ENCODE results near the gene FNDC8. TPM values are rescaled to one million over a fixed set of nuclear protein-coding genes. Genes with fewer than 3 reads are reported as not detected.

Gene FNDC8
- total RNA-seq, 3 donors from 2014 or later (not counting 1 experiment from before 2014, with no cell fraction given): not detected

DNA sequence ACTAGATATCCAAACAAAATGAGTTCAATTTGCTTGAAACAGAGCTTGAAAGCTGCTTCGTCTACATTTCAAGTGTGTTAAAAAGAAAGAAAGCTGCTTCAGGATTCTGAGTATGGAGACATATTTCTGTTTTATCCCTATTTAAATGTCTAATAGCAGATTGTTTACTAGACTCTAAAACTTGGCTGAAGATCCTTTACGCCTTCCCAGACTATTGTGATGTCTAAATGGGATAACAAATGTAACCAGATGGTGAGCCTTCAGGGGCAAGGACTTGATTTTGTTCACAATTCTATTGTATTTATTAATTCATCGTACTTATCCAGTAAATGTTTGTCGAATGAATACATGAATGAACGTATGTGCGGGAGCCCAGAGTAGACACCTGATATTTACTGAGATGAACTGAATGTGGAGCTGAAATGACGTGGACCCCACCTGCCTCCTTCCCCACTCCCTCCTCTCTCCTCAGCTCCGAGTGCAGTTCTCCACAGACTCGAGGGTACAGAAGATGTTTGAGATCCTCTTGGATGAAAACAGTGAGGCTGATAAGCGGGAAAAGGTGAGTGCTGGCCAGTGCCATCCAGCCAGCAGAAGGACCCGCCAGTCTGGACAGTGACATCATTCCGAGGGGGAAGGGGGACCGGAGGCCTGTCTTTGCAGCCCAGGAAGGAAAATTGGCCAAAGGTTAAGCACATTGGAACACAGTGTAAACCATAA, 31.2 kb downstream of the FNDC8 start:
- Mint-ChIP-seq H3K36me3 (no peaks in the 10 kb centered on the region), H3K27ac (no peak overlapping the region), H3K9me3 (no peaks in the 10 kb centered on the region), H3K4me3 (no peak overlapping the region), H3K4me1 (no peaks in the 10 kb centered on the region), H3K27me3 (ENCODE audit: low read depth in 2 of 2) (no peaks in the 10 kb centered on the region)
- no peaks in the 10 kb centered on the region for H3K4me1 ChIP-seq (ENCODE audit: control insufficient read depth, insufficient read depth, low read length)
- no peaks in the 10 kb centered on the region for H3K27me3 ChIP-seq (ENCODE audit: control insufficient read depth, insufficient read depth, low read length)
- H3K4me3 ChIP-seq (ENCODE audit: low read length): no peak overlapping the region
- no peak for ATAC-seq
- no peaks in the 10 kb centered on the region for H3K9me3 ChIP-seq (ENCODE audit: control insufficient read depth, insufficient read depth, low read length)
- TF ChIP-seq CTCF (IDR thresholded peaks at IDR 0.05): no peak
- intact Hi-C loops (cut with micrococcal nuclease): no loop called here
- no peak for DNase-seq
- no peak overlapping the region for H3K27ac ChIP-seq (ENCODE audit: low read length)
- WGBS (ENCODE audit: insufficient coverage): 86% methylated on average over 11 of the region's 13 CpGs
- H3K36me3 ChIP-seq (ENCODE audit: control insufficient read depth, insufficient read depth, low read length): no peaks in the 10 kb centered on the region

DNA sequence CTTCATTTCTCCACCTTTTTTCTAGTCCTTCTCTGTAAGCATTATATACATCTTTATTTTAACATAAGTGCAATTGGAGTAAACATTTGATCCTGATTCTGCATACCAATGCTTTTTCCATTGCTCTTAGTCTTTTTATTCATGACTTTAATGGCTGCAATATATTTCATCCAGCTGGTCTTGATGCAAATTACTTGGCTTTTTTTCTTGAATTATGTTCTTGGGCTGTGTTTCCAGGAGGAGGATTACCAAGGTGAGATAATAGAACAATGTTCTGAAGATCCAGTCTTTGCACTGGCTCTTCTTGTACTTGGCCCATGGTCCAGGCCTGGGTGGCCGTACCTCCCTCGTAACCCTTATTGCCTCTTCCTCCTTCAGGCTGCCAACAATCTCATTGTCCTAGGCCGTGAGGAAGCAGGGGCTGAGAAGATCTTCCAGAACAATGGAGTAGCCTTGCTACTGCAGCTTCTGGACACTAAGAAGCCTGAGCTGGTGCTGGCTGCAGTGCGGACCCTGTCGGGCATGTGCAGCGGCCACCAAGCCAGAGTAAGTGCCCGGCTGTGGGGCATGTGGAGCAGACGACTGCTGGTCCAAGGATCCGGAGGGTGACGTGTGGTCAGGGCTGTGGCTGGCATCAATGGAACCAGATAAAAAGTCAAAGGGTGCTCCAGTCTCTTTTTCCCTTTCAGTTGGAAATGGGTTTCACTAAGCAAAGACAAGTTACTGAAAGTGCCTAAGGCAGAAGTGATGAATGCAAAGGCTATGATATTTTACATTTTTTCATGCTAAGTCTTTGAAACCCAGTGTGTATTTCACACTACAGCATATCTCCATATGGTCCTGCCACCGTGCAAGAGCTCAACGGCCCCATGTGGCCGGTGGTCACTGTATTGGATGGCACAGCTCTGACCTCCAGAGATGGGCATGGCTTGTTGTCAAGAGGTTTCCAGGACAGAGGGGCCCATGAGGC, 33.1 kb downstream of the FNDC8 start:
- Mint-ChIP-seq H3K27ac (no peak overlapping the region), H3K27me3 (ENCODE audit: low read depth in 2 of 2) (no peaks in the 10 kb centered on the region), H3K4me3 (no peak overlapping the region), H3K36me3 (no peaks in the 10 kb centered on the region), H3K9me3 (no peaks in the 10 kb centered on the region), H3K4me1 (peaks cover 4% of the 10 kb centered on the region in 2 donors)
- no peak for TF ChIP-seq CTCF (IDR thresholded peaks at IDR 0.05)
- intact Hi-C loops (cut with micrococcal nuclease): no loop called here
- Histone ChIP-seq H3K4me3 (ENCODE audit: low read length) (no peak overlapping the region), H3K4me1 (ENCODE audit: control insufficient read depth, insufficient read depth, low read length) (peaks cover 4% of the 10 kb centered on the region), H3K36me3 (ENCODE audit: control insufficient read depth, insufficient read depth, low read length) (no peaks in the 10 kb centered on the region), H3K27me3 (ENCODE audit: control insufficient read depth, insufficient read depth, low read length) (no peaks in the 10 kb centered on the region), H3K27ac (ENCODE audit: low read length) (no peak overlapping the region), H3K9me3 (ENCODE audit: control insufficient read depth, insufficient read depth, low read length) (no peaks in the 10 kb centered on the region)
- ATAC-seq: no peak
- no peak for DNase-seq
- WGBS (ENCODE audit: insufficient coverage): 95% methylated on average over 13 of the region's 13 CpGs

DNA sequence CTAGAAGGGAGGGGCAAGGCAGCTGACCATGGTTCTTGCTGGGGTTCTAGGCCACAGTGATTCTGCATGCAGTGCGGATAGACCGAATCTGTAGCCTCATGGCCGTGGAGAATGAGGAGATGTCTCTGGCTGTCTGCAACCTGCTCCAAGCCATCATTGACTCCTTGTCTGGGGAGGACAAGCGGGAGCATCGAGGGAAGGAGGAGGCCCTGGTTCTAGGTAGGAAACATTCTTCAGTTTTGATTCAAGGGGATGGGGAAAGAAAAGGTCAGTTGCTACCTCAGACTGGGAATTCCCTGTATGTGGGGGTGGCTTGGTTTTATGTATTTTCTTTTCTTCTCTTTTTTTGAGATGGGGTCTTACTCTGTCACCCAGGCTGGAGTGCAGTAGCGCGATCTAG, 33.8 kb downstream of the FNDC8 start:
- Mint-ChIP-seq H3K27me3 (ENCODE audit: low read depth in 2 of 2) (no peaks in the 10 kb centered on the region), H3K4me3 (no peak overlapping the region), H3K4me1 (peaks cover 11% of the 10 kb centered on the region in 2 donors), H3K27ac (no peak overlapping the region), H3K36me3 (no peaks in the 10 kb centered on the region), H3K9me3 (no peaks in the 10 kb centered on the region)
- Histone ChIP-seq H3K4me1 (ENCODE audit: control insufficient read depth, insufficient read depth, low read length) (peaks cover 12% of the 10 kb centered on the region), H3K9me3 (ENCODE audit: control insufficient read depth, insufficient read depth, low read length) (no peaks in the 10 kb centered on the region), H3K36me3 (ENCODE audit: control insufficient read depth, insufficient read depth, low read length) (no peaks in the 10 kb centered on the region), H3K27ac (ENCODE audit: low read length) (no peak overlapping the region), H3K4me3 (ENCODE audit: low read length) (no peak overlapping the region), H3K27me3 (ENCODE audit: control insufficient read depth, insufficient read depth, low read length) (no peaks in the 10 kb centered on the region)
- no peak for ATAC-seq
- no peak for DNase-seq
- intact Hi-C loops (cut with micrococcal nuclease): no loop called here
- WGBS (ENCODE audit: insufficient coverage): 93% methylated on average over 7 of the region's 7 CpGs
- no peak for TF ChIP-seq CTCF (IDR thresholded peaks at IDR 0.05)
